ENCODE results near the gene TAF4. TPM values are rescaled to one million over a fixed set of nuclear protein-coding genes. Genes with fewer than 3 reads are reported as not detected.

TAF4 gene
- total RNA-seq, 1 experiment from 2014 or later: 64.3 TPM

- H3K4me1 Mint-ChIP-seq (ENCODE audit: low read depth, unreplicated experiment): peaks cover 36% of the 10 kb centered on the region
Measured at GRCh38 chr20:62022575-62023139, 43.0 kb downstream of the TAF4 start.

GRCh38 chr20:62021793-62022385, 43.8 kb downstream of the TAF4 start:
- intact Hi-C loops (cut with micrococcal nuclease; ENCODE audit: unreplicated experiment): no loop called here
- BruUV-seq (replicated peaks): no TSS peak
- no peak overlapping the region for H3K27ac Mint-ChIP-seq (ENCODE audit: unreplicated experiment)
- peaks cover 16% of the 10 kb centered on the region for H3K36me3 Mint-ChIP-seq (ENCODE audit: insufficient read depth, unreplicated experiment)
- no peaks in the 10 kb centered on the region for H3K9me3 Mint-ChIP-seq (ENCODE audit: low read depth, unreplicated experiment)
- no peaks in the 10 kb centered on the region for H3K27me3 Mint-ChIP-seq (ENCODE audit: unreplicated experiment)
- H3K4me3 Mint-ChIP-seq (ENCODE audit: low read depth, unreplicated experiment): no peak overlapping the region
- peaks cover 28% of the 10 kb centered on the region for H3K4me1 Mint-ChIP-seq (ENCODE audit: low read depth, unreplicated experiment)
- CTCF ChIA-PET: no interaction called here
- DNase-seq: no peak
- no peak for TF ChIP-seq CTCF (IDR thresholded peaks at IDR 0.05; ENCODE audit: unreplicated experiment)

More at GRCh38 chr20:62022575-62023139, 43.0 kb downstream of the TAF4 start:
- CTCF ChIA-PET: no interaction called here
- no peak overlapping the region for H3K27ac Mint-ChIP-seq (ENCODE audit: unreplicated experiment)
- DNase-seq: no peak
- H3K36me3 Mint-ChIP-seq (ENCODE audit: insufficient read depth, unreplicated experiment): peaks cover 16% of the 10 kb centered on the region
- intact Hi-C loops (cut with micrococcal nuclease; ENCODE audit: unreplicated experiment): no loop called here
- H3K9me3 Mint-ChIP-seq (ENCODE audit: low read depth, unreplicated experiment): no peaks in the 10 kb centered on the region
- H3K27me3 Mint-ChIP-seq (ENCODE audit: unreplicated experiment): no peaks in the 10 kb centered on the region
- no peak for TF ChIP-seq CTCF (IDR thresholded peaks at IDR 0.05; ENCODE audit: unreplicated experiment)
- H3K4me3 Mint-ChIP-seq (ENCODE audit: low read depth, unreplicated experiment): no peak overlapping the region
- BruUV-seq (replicated peaks): no TSS peak

GRCh38 chr20:62020935-62021701, 44.6 kb downstream of the TAF4 start:
- Mint-ChIP-seq H3K4me1 (ENCODE audit: low read depth, unreplicated experiment) (peaks cover 22% of the 10 kb centered on the region), H3K27ac (ENCODE audit: unreplicated experiment) (no peak overlapping the region), H3K4me3 (ENCODE audit: low read depth, unreplicated experiment) (no peak overlapping the region), H3K9me3 (ENCODE audit: low read depth, unreplicated experiment) (no peaks in the 10 kb centered on the region), H3K27me3 (ENCODE audit: unreplicated experiment) (no peaks in the 10 kb centered on the region), H3K36me3 (ENCODE audit: insufficient read depth, unreplicated experiment) (peaks cover 16% of the 10 kb centered on the region)
- intact Hi-C loops (cut with micrococcal nuclease; ENCODE audit: unreplicated experiment): no loop called here
- no peak for DNase-seq
- CTCF ChIA-PET: no interaction called here
- TF ChIP-seq CTCF (IDR thresholded peaks at IDR 0.05; ENCODE audit: unreplicated experiment): no peak
- BruUV-seq (replicated peaks): no TSS peak

GRCh38 chr20:62019881-62020492, 45.7 kb downstream of the TAF4 start:
- Mint-ChIP-seq H3K36me3 (ENCODE audit: insufficient read depth, unreplicated experiment) (peaks cover 18% of the 10 kb centered on the region), H3K4me3 (ENCODE audit: low read depth, unreplicated experiment) (no peak overlapping the region), H3K27me3 (ENCODE audit: unreplicated experiment) (no peaks in the 10 kb centered on the region), H3K9me3 (ENCODE audit: low read depth, unreplicated experiment) (no peaks in the 10 kb centered on the region), H3K4me1 (ENCODE audit: low read depth, unreplicated experiment) (peaks cover 21% of the 10 kb centered on the region), H3K27ac (ENCODE audit: unreplicated experiment) (no peak overlapping the region)
- TF ChIP-seq CTCF (IDR thresholded peaks at IDR 0.05; ENCODE audit: unreplicated experiment): no peak
- no peak for DNase-seq
- no TSS peak for BruUV-seq (replicated peaks)
- CTCF ChIA-PET: no interaction called here
- intact Hi-C loops (cut with micrococcal nuclease; ENCODE audit: unreplicated experiment): no loop called here
